GM21529 (cell line): Measurements from ENCODE around the gene CCT7.

Experiments used
- ATAC-seq: cut with Tn5 transposase; IDR thresholded peaks from one replicate; pipeline ENCODE4 v1.9.1; 2021; ENCODE audit not compliant: unreplicated experiment

Gene CCT7

GRCh38 chr2:73266061-73266901, 32.2 kb downstream of the CCT7 start:
- no peak for ATAC-seq

GRCh38 chr2:73267008-73267407, 32.9 kb downstream of the CCT7 start:
- ATAC-seq = no peak

GRCh38 chr2:73268366-73268829, 34.3 kb downstream of the CCT7 start:
- no peak for ATAC-seq

GRCh38 chr2:73268830-73269685, 35.0 kb downstream of the CCT7 start:
- ATAC-seq = peak; percentile 83

- ATAC-seq = peak; percentile 25
These were observed 35.8 kb downstream of the CCT7 start for GRCh38 chr2:73269686-73270465.

- no peak for ATAC-seq
These were observed 38.2 kb downstream of the CCT7 start for GRCh38 chr2:73272270-73272669.

GRCh38 chr2:73279852-73280251, 45.7 kb downstream of the CCT7 start:
- ATAC-seq = no peak

- no peak for ATAC-seq
These were observed 47.1 kb downstream of the CCT7 start for GRCh38 chr2:73281244-73281643.

GRCh38 chr2:73282924-73283544, 48.9 kb downstream of the CCT7 start:
- ATAC-seq = no peak

- ATAC-seq = peak; percentile 26
These were observed 49.6 kb downstream of the CCT7 start for GRCh38 chr2:73283545-73284295.

GRCh38 chr2:73284296-73285158, 50.4 kb downstream of the CCT7 start, which contains the start of gene FBXO41:
Gene FBXO41, minus strand, starts transcription at chr2:73284478. Its CDS starts 14,848 bp downstream, at chr2:73269630.
- ATAC-seq = peak; percentile 77

- peak; percentile 62 for ATAC-seq
These were observed 51.1 kb downstream of the CCT7 start for GRCh38 chr2:73285159-73285739.

GRCh38 chr2:73286134-73286655, 52.1 kb downstream of the CCT7 start:
- ATAC-seq = no peak

- no peak for ATAC-seq
These were observed 55.2 kb downstream of the CCT7 start for GRCh38 chr2:73289304-73289703.

GRCh38 chr2:73290049-73290839, 56.1 kb downstream of the CCT7 start:
- ATAC-seq = no peak

GRCh38 chr2:73291093-73291460, 57.0 kb downstream of the CCT7 start:
- peak; percentile 26 for ATAC-seq
